Loucy (cell line): Measurements from ENCODE around the gene RPS16.

Source experiments
- H2AFZ ChIP-seq: fragments of 200-600 bp; sonication (generic); 2 replicates; pipeline ENCODE4 v1.6.0; 2016; ENCODE audit warnings: antibody characterized with exemption, mild to moderate bottlenecking, low read length, moderate library complexity
- H3F3A ChIP-seq: fragments of 200-600 bp; 2 replicates; pipeline ENCODE4 v1.6.0; 2016; ENCODE audit warnings: antibody characterized with exemption, low read depth, mild to moderate bottlenecking
- H3K27me3 ChIP-seq: fragments of 200-600 bp; sonication (generic); 2 replicates; pipeline ENCODE4 v1.6.1; 2014; ENCODE audit warnings: low read length, mild to moderate bottlenecking; ENCODE audit not compliant: insufficient read depth, poor library complexity, severe bottlenecking
- H3K36me3 ChIP-seq: fragments of 200-600 bp; sonication (generic); 2 replicates; pipeline ENCODE4 v1.6.1; 2016; ENCODE audit warnings: low read length; ENCODE audit not compliant: insufficient read depth
- H3K4me1 ChIP-seq: fragments of 200-600 bp; sonication (generic); 2 replicates; pipeline ENCODE4 v1.5.1; 2014; ENCODE audit warnings: low read length, mild to moderate bottlenecking; ENCODE audit not compliant: insufficient read depth, poor library complexity, severe bottlenecking
- H3K4me2 ChIP-seq: fragments of 200-600 bp; sonication (generic); 2 replicates; pipeline ENCODE4 v1.6.0; 2014; ENCODE audit warnings: antibody characterized with exemption, low read length, low read depth, mild to moderate bottlenecking; ENCODE audit not compliant: poor library complexity, severe bottlenecking
- H3K4me3 ChIP-seq: fragments of 200-600 bp; sonication (generic); 2 replicates; pipeline ENCODE4 v1.5.1; 2014; ENCODE audit warnings: low read length, mild to moderate bottlenecking, mixed read lengths; ENCODE audit not compliant: poor library complexity, severe bottlenecking
- H3K79me2 ChIP-seq: fragments of 200-600 bp; sonication (generic); 2 replicates; pipeline ENCODE4 v1.6.1; 2014; ENCODE audit warnings: low read length; ENCODE audit not compliant: insufficient read depth
- H3K9ac ChIP-seq: fragments of 200-600 bp; sonication (generic); 2 replicates; pipeline ENCODE4 v1.6.0; 2014; ENCODE audit warnings: mild to moderate bottlenecking, low read depth, low read length, moderate library complexity; ENCODE audit not compliant: poor library complexity, severe bottlenecking
- H3K9me2 ChIP-seq: fragments of 200-600 bp; sonication (generic); replicated peaks from 2 replicates; pipeline ENCODE4 v1.6.1; 2016; ENCODE audit warnings: low read depth, low read length, mixed read lengths
- H3K9me3 ChIP-seq: fragments of 200-600 bp; sonication (generic); 2 replicates; pipeline ENCODE4 v1.6.1; 2014; ENCODE audit warnings: mild to moderate bottlenecking, antibody characterized with exemption, low read length, low read depth; ENCODE audit not compliant: insufficient read depth
- H4K20me1 ChIP-seq: fragments of 200-600 bp; sonication (generic); 2 replicates; pipeline ENCODE4 v1.6.0; 2014; ENCODE audit warnings: antibody characterized with exemption, low read length, mild to moderate bottlenecking; ENCODE audit not compliant: insufficient read depth, poor library complexity, severe bottlenecking
- EZH2phosphoT487 ChIP-seq: fragments of 200-600 bp; IDR thresholded peaks from 2 replicates; pipeline ENCODE4 v1.6.1; 2018; ENCODE audit warnings: antibody characterized with exemption, mild to moderate bottlenecking, moderate library complexity, borderline replicate concordance
- TF ChIP-seq, protein P1 (sequence below): fragments of 200-600 bp; sonication (generic); conservative IDR thresholded peaks from 2 replicates; pipeline ENCODE4 v1.5.1; 2014; ENCODE audit warnings: mild to moderate bottlenecking, antibody characterized with exemption, low read length

Gene RPS16

DNA sequence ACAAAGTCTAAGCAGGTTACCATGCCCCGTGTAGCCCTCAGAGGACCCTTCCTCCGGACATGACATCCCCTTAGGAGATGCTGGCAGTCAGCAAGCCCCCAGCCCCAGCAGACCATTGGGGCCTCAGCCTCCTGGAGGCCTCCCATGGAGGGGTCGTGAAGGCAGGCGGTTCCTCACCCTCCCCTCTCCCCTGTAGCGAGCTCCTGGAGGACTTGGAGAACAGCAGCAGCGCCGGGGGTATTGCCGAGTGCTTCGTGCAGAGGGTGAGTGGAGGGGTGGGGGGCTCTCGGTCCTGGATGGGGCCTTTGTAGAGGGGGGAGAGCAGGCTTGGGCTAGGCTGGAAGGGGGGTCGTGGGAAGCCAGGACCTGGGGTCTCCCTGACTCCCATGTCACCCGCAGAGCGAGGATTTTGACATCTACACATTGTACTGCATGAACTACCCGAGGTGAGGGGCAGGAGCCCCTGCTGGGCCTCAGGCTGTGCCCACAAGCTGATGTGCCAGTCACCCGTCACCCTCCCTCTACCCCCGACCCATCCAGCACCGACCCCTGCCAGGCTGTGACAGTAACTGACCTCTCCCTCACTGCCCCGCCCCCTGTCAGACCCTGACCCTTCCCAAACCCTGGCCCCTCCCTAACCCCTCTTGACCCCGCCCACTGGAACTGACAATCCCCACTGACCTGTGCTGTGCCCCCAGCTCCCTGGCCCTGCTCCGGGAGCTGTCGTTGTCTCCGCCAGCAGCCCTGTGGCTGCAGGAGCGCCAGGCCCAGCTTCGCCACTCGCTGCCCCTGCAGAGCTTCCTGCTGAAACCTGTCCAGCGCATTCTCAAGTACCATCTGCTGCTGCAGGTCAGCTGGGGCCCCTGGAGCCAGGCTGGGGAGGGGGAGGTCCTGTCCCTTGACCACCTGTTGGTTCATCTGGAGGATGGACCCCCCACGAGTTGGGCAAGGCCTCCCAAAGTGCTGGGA, 19.3 kb downstream of the RPS16 start:
- Histone ChIP-seq H3K36me3 (peaks cover 8% of the 10 kb centered on the region; the same call in 1 of the 2 replicates), H3K4me1 (peaks cover 21% of the 10 kb centered on the region), H3K4me2 (peak overlapping the region; percentile 80), H3K9me2 (no peaks in the 10 kb centered on the region), H3K27me3 (peaks cover 5% of the 10 kb centered on the region), H3F3A (no peaks in the 10 kb centered on the region), H3K79me2 (peaks cover 44% of the 10 kb centered on the region), H3K9me3 (no peaks in the 10 kb centered on the region), H4K20me1 (peaks cover 28% of the 10 kb centered on the region), H2AFZ (no peak overlapping the region), H3K4me3 (no peak overlapping the region), H3K9ac (no peak overlapping the region)
- no peak for TF ChIP-seq EZH2phosphoT487
- TF ChIP-seq, protein P1, sequence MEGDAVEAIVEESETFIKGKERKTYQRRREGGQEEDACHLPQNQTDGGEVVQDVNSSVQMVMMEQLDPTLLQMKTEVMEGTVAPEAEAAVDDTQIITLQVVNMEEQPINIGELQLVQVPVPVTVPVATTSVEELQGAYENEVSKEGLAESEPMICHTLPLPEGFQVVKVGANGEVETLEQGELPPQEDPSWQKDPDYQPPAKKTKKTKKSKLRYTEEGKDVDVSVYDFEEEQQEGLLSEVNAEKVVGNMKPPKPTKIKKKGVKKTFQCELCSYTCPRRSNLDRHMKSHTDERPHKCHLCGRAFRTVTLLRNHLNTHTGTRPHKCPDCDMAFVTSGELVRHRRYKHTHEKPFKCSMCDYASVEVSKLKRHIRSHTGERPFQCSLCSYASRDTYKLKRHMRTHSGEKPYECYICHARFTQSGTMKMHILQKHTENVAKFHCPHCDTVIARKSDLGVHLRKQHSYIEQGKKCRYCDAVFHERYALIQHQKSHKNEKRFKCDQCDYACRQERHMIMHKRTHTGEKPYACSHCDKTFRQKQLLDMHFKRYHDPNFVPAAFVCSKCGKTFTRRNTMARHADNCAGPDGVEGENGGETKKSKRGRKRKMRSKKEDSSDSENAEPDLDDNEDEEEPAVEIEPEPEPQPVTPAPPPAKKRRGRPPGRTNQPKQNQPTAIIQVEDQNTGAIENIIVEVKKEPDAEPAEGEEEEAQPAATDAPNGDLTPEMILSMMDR: no peak

DNA sequence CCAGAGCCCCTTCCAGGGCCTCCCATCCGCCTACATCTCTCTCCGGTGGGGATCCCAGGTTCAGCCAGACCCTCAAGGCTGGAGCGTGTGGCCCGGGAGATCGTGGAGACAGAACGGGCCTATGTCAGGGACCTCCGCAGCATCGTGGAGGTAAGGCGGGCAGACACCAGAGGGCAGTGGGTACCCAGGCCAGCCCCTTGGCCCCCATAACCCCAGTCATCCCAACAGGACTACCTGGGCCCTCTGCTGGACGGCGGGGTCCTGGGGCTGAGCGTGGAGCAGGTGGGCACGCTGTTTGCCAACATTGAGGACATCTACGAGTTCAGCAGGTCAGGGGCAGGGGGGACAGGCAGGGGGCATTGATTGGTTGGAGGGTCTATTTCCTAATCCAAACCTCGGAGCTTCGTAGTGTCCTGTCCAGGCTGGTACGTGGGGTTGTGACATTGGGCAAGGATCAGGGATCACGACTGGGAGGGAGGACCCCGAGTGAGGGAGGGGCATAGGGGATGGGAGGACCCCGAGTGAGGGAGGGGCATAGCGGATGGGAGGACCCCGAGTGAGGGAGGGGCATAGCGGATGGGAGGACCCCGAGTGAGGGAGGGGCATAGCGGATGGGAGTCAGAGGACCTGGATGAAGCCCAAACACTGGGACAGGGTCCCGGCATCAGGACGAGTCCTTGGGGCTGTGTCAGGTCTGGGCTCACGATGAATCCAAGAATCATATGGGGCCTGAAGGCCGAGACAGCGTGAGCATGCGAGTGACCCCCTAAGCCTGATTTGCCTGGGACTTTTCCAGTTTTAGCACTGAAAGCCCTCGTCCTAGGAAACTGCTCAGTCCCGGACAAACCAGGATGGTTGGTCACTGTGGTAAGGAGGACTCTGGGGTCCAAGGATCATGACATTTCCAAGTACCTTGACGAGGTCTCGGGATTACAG, 20.4 kb downstream of the RPS16 start:
- no peaks in the 10 kb centered on the region for H3K9me3 ChIP-seq
- H3K27me3 ChIP-seq: peaks cover 5% of the 10 kb centered on the region
- H3K9me2 ChIP-seq: no peaks in the 10 kb centered on the region
- peak overlapping the region; percentile 90 for H3K4me3 ChIP-seq
- peaks cover 53% of the 10 kb centered on the region for H3K79me2 ChIP-seq
- no peak overlapping the region for H2AFZ ChIP-seq
- H3K4me1 ChIP-seq: peaks cover 31% of the 10 kb centered on the region
- peak overlapping the region; percentile 80 for H3K4me2 ChIP-seq
- H3K9ac ChIP-seq: peak overlapping the region; percentile 98
- peaks cover 28% of the 10 kb centered on the region for H4K20me1 ChIP-seq
- peaks cover 8% of the 10 kb centered on the region; the same call in 1 of the 2 replicates for H3K36me3 ChIP-seq
- TF ChIP-seq EZH2phosphoT487: no peak
- TF ChIP-seq, protein P1: 0 out of 2 replicates have a peak, but pooled peaks have one; percentile 25
- no peaks in the 10 kb centered on the region for H3F3A ChIP-seq

DNA sequence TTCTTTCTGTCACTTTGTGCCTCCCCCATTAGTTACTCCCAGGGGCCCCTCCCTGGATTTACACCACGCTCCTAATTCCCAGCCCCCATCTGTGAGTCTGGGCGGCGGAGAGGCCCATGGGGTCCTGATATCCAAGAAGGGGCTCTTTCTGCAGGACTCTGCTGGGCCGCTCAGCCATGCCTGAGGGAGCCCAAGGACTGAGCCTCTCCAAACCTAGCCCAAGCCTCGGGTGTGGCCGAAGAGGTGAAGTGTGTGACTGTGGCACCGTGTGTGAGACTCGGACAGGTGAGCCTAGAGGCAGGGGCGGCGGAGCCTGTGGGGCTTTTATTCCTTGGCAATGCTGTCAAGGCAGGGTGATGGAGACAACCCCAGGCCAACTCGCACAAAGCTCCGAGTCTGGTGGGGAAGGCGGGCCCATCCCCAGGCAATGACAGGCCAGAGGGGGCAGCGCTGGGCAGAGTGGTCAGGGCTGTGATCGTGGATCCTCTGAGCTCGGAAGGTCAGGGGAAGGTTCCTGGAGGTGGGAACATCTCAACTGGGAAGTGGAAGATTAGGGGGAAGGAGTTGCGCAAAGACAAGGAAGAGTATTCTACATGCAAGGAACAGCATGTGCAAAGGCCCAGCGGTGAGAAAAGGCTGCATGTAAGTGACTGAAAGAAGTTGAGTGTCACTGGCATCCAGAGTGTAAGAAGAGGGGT, 21.7 kb downstream of the RPS16 start:
- no peaks in the 10 kb centered on the region for H3F3A ChIP-seq
- TF ChIP-seq, protein P1: peak; percentile 52
- TF ChIP-seq EZH2phosphoT487: no peak
- H3K9me2 ChIP-seq: no peaks in the 10 kb centered on the region
- H3K79me2 ChIP-seq: peaks cover 65% of the 10 kb centered on the region
- H4K20me1 ChIP-seq: peaks cover 30% of the 10 kb centered on the region
- peak overlapping the region; percentile 98 for H3K9ac ChIP-seq
- H3K4me2 ChIP-seq: peak overlapping the region; percentile 80
- peak overlapping the region; percentile 76 for H2AFZ ChIP-seq
- peak overlapping the region; percentile 90 for H3K4me3 ChIP-seq
- peaks cover 5% of the 10 kb centered on the region for H3K27me3 ChIP-seq
- H3K4me1 ChIP-seq: peaks cover 38% of the 10 kb centered on the region
- H3K36me3 ChIP-seq: peaks cover 7% of the 10 kb centered on the region; the same call in 1 of the 2 replicates
- no peaks in the 10 kb centered on the region for H3K9me3 ChIP-seq
